Vagina (tissue), 2 donors: Measurements from ENCODE around the gene RUSC1.

Experiments used
- CTCF ChIP-seq, 3 experiments: fragments of 450-650 bp in 2 of 3; fragments of 200-600 bp in 1 of 3; sonication (generic) in 1 of 3; IDR thresholded peaks; one replicate each; pipeline ENCODE4 v1.5.1; 2017 to 2019; ENCODE audit warnings: antibody characterized with exemption in 3 of 3, mild to moderate bottlenecking in 2 of 3, moderate library complexity in 2 of 3
- POLR2A ChIP-seq, 2 donors: fragments of 450-650 bp; IDR thresholded peaks; one replicate each; pipeline ENCODE4 v1.6.1; 2017; ENCODE audit warnings: antibody characterized with exemption in 2 of 2, mild to moderate bottlenecking in 2 of 2, moderate library complexity in 2 of 2
- POLR2AphosphoS5 ChIP-seq, 2 donors: sonication (generic); formaldehyde crosslinking; IDR thresholded peaks; one replicate each; pipeline ENCODE4 v1.9.0; 2017; ENCODE audit warnings: antibody characterized with exemption in 2 of 2, mild to moderate bottlenecking in 2 of 2, low read depth in 1 of 2; ENCODE audit not compliant: insufficient read depth in 1 of 2

GRCh38 chr1:155322571-155322952, 1.9 kb downstream of the RUSC1 start:
- no peak for TF ChIP-seq CTCF (IDR thresholded peaks at IDR 0.05)
- TF ChIP-seq POLR2A (IDR thresholded peaks at IDR 0.05) = no peak
- no peak for TF ChIP-seq POLR2AphosphoS5 (IDR thresholded peaks at IDR 0.05; ENCODE audit: insufficient read depth in 1 of 2, low read depth in 1 of 2)
